H1 (cell line): ENCODE results near the gene CD180. TPM values are rescaled to one million over a fixed set of nuclear protein-coding genes. Genes with fewer than 3 reads are reported as not detected.

Experiments used
- CTCF ChIA-PET: fragments of 300-600 bp; sonication (Branson Sonifier 250); formaldehyde crosslinking; loops from one replicate; lab custom pipeline; 2021; ENCODE audit not compliant: partially characterized antibody; lab: Charles Lee
- POLR2A ChIA-PET: fragments of 300-600 bp; sonication (Branson Sonifier 250); formaldehyde crosslinking; loops from one replicate; lab custom pipeline; 2021; ENCODE audit warnings: inconsistent platforms; ENCODE audit not compliant: partially characterized antibody; lab: Charles Lee
- DNase-seq, 2 experiments: peaks; one replicate each; pipeline versions ENCODE4 v3.0.0 to v3.0.0-alpha.2; 2010 to 2022; ENCODE audit warnings: low spot score in 2 of 2, low read depth in 1 of 2, mixed read lengths in 1 of 2
- FAIRE-seq: peaks from 2 replicates; lab custom pipeline; 2011; peaks lifted over from hg19 to GRCh38; lab: Jason Lieb, UNC
- H2AFZ ChIP-seq: 2 replicates; pipeline ENCODE4 v1.8.1; 2012; ENCODE audit warnings: low read length, inconsistent platforms
- H2AK5ac ChIP-seq: 2 replicates; pipeline ENCODE4 v1.6.1; 2013; ENCODE audit warnings: low read depth, low read length
- H2BK120ac ChIP-seq: replicated peaks from 2 replicates; pipeline ENCODE3; 2013; ENCODE audit warnings: low read depth, low read length, inconsistent platforms
- H2BK12ac ChIP-seq: 2 replicates; pipeline ENCODE4 v1.6.1; 2013; ENCODE audit warnings: low read depth, low read length
- H2BK15ac ChIP-seq: 2 replicates; pipeline ENCODE4 v1.6.1; 2013; ENCODE audit warnings: low read length
- H2BK20ac ChIP-seq: 2 replicates; pipeline ENCODE4 v1.6.1; 2013; ENCODE audit warnings: low read length
- H2BK5ac ChIP-seq: 2 replicates; pipeline ENCODE4 v1.6.1; 2013; ENCODE audit warnings: low read depth, low read length
- H3K14ac ChIP-seq: 2 replicates; pipeline ENCODE4 v1.6.1; 2013; ENCODE audit warnings: inconsistent platforms; ENCODE audit not compliant: insufficient read length
- H3K18ac ChIP-seq: 2 replicates; pipeline ENCODE4 v1.6.1; 2013; ENCODE audit warnings: low read length; ENCODE audit errors: extremely low read depth
- H3K23ac ChIP-seq: 2 replicates; pipeline ENCODE4 v1.6.1; 2013; ENCODE audit warnings: inconsistent platforms; ENCODE audit not compliant: insufficient read length
- H3K23me2 ChIP-seq: 2 replicates; pipeline ENCODE4 v1.6.1; 2013; ENCODE audit warnings: low read depth, low read length
- H3K27ac ChIP-seq: 2 replicates; pipeline ENCODE4 v1.6.1; 2011; ENCODE audit warnings: low read depth, low read length, inconsistent platforms
- H3K27me3 ChIP-seq, 4 experiments: replicated peaks in 1 of 4; 1 replicate in 1 of 4; 2 replicates in 3 of 4; pipeline versions ENCODE4 v1.6.1 to v1.8.1; 2011 to 2013; ENCODE audit warnings: low read length in 3 of 4, mild to moderate bottlenecking in 3 of 4, inconsistent platforms in 2 of 4, mixed read lengths in 2 of 4, moderate library complexity in 1 of 4; ENCODE audit not compliant: control insufficient read depth in 3 of 4, insufficient read depth in 3 of 4; ENCODE audit errors: extremely low read depth in 1 of 4
- H3K36me3 ChIP-seq, 4 experiments: 2 replicates each; pipeline versions ENCODE4 v1.6.1 to v1.8.1; 2011 to 2013; ENCODE audit warnings: mild to moderate bottlenecking in 4 of 4, low read length in 3 of 4, moderate library complexity in 2 of 4, control low read depth in 1 of 4, inconsistent platforms in 1 of 4; ENCODE audit not compliant: insufficient read depth in 4 of 4, control insufficient read depth in 2 of 4
- H3K4ac ChIP-seq: replicated peaks from 2 replicates; pipeline ENCODE3; 2013; ENCODE audit warnings: low read length, low read depth, mixed read lengths, inconsistent platforms; ENCODE audit not compliant: insufficient read length
- H3K4me1 ChIP-seq, 4 experiments: replicated peaks in 1 of 4; 1 replicate in 1 of 4; 2 replicates in 3 of 4; pipeline versions ENCODE4 v1.6.1 to v1.8.1; 2011 to 2013; ENCODE audit warnings: low read length in 3 of 4, inconsistent platforms in 2 of 4, mixed read lengths in 1 of 4; ENCODE audit not compliant: insufficient read depth in 4 of 4, control insufficient read depth in 3 of 4
- H3K4me2 ChIP-seq, 2 experiments: 2 replicates each; pipeline versions ENCODE4 v1.6.1 to v1.8.1; 2011 to 2013; ENCODE audit warnings: low read depth in 2 of 2, low read length in 2 of 2, control low read depth in 1 of 2, inconsistent platforms in 1 of 2, mild to moderate bottlenecking in 1 of 2; ENCODE audit not compliant: insufficient read depth in 1 of 2
- H3K4me3 ChIP-seq, 4 experiments: fragments of 200-600, 300-600 bp in 1 of 4; sonication (generic), shearing (Covaris generic), sonication (Bioruptor Twin) in 1 of 4; 2 replicates each; pipeline versions ENCODE4 v1.5.1 to v1.8.1; 2011 to 2016; ENCODE audit warnings: low read length in 4 of 4, low read depth in 3 of 4, control low read depth in 2 of 4, inconsistent platforms in 2 of 4, mild to moderate bottlenecking in 2 of 4, mixed read lengths in 1 of 4, moderate library complexity in 1 of 4; ENCODE audit not compliant: insufficient read depth in 2 of 4; ENCODE audit errors: extremely low read depth in 1 of 4
- H3K56ac ChIP-seq: replicated peaks from 2 replicates; pipeline ENCODE3; 2013; ENCODE audit warnings: low read depth, mild to moderate bottlenecking, mixed read lengths, low read length, inconsistent platforms; ENCODE audit not compliant: insufficient read length
- H3K79me1 ChIP-seq: 2 replicates; pipeline ENCODE4 v1.6.1; 2013; ENCODE audit warnings: low read depth, low read length, control low read depth
- H3K79me2 ChIP-seq, 2 experiments: 2 replicates each; pipeline versions ENCODE4 v1.6.1 to v1.8.1; 2012 to 2013; ENCODE audit warnings: low read length in 2 of 2, mild to moderate bottlenecking in 2 of 2, inconsistent platforms in 1 of 2; ENCODE audit not compliant: insufficient read depth in 2 of 2, control insufficient read depth in 1 of 2
- H3K9ac ChIP-seq, 4 experiments: replicated peaks in 1 of 4; 1 replicate in 1 of 4; 2 replicates in 3 of 4; pipeline versions ENCODE4 v1.6.1 to v1.8.1; 2011 to 2013; ENCODE audit warnings: low read depth in 3 of 4, low read length in 3 of 4, control low read depth in 2 of 4, mild to moderate bottlenecking in 2 of 4, moderate library complexity in 2 of 4, inconsistent platforms in 1 of 4; ENCODE audit errors: extremely low read depth in 1 of 4
- H3K9me3 ChIP-seq, 2 experiments: 2 replicates each; pipeline versions ENCODE4 v1.6.1 to v1.8.1; 2012 to 2013; ENCODE audit warnings: mild to moderate bottlenecking in 2 of 2, moderate library complexity in 2 of 2, control low read depth in 1 of 2, inconsistent platforms in 1 of 2, low read depth in 1 of 2, low read length in 1 of 2, mixed read lengths in 1 of 2; ENCODE audit not compliant: insufficient read depth in 2 of 2
- H4K20me1 ChIP-seq, 2 experiments: replicated peaks in 1 of 2; 2 replicates each; pipeline versions ENCODE3 to v1.8.1; 2011 to 2013; ENCODE audit warnings: inconsistent platforms in 2 of 2, low read length in 2 of 2, mild to moderate bottlenecking in 1 of 2; ENCODE audit not compliant: insufficient read depth in 2 of 2, control insufficient read depth in 1 of 2
- H4K5ac ChIP-seq: 2 replicates; pipeline ENCODE4 v1.6.1; 2013; ENCODE audit warnings: low read length, low read depth, mixed read lengths, inconsistent platforms; ENCODE audit not compliant: insufficient read length
- H4K8ac ChIP-seq: 2 replicates; pipeline ENCODE4 v1.8.0; 2013; ENCODE audit warnings: mild to moderate bottlenecking, moderate library complexity, low read length, inconsistent platforms; ENCODE audit not compliant: insufficient read depth; ENCODE audit errors: extremely low read depth
- H4K91ac ChIP-seq: replicated peaks from 2 replicates; pipeline ENCODE3; 2013; ENCODE audit warnings: low read length, mixed read lengths, inconsistent platforms; ENCODE audit not compliant: insufficient read length
- BACH1 ChIP-seq: IDR thresholded peaks from 2 replicates; pipeline ENCODE4 v1.6.1; 2012; ENCODE audit warnings: low read length, improper control_type of control experiment
- CTBP2 ChIP-seq: IDR thresholded peaks from 2 replicates; pipeline ENCODE4 v1.7.0; 2011; ENCODE audit warnings: borderline replicate concordance, mild to moderate bottlenecking, moderate library complexity, mixed read lengths, low read length; ENCODE audit not compliant: insufficient read depth, insufficient read length
- EP300 ChIP-seq, 2 experiments: IDR thresholded peaks; 1 replicate in 1 of 2; 2 replicates in 1 of 2; pipeline ENCODE4 v1.6.1; 2011 to 2012; ENCODE audit warnings: low read depth in 2 of 2, low read length in 2 of 2, mild to moderate bottlenecking in 2 of 2, borderline replicate concordance in 1 of 2, inconsistent platforms in 1 of 2, moderate library complexity in 1 of 2
- NANOG ChIP-seq: IDR thresholded peaks from 2 replicates; pipeline ENCODE4 v1.6.1; 2011; ENCODE audit warnings: low read length, low read depth, mild to moderate bottlenecking, inconsistent platforms; ENCODE audit not compliant: insufficient read depth, poor library complexity, severe bottlenecking
- RAD21 ChIP-seq, 2 experiments: IDR thresholded peaks in 1 of 2; conservative IDR thresholded peaks in 1 of 2; 2 replicates each; pipeline ENCODE4 v1.6.1; 2011; ENCODE audit warnings: low read depth in 2 of 2, low read length in 2 of 2, improper control_type of control experiment in 1 of 2, inconsistent platforms in 1 of 2, mild to moderate bottlenecking in 1 of 2, moderate library complexity in 1 of 2
- RFX5 ChIP-seq: IDR thresholded peaks from 2 replicates; pipeline ENCODE4 v1.6.1; 2011; ENCODE audit warnings: low read depth, low read length, improper control_type of control experiment, borderline replicate concordance
- WGBS, 2 experiments: shearing (Covaris generic) in 1 of 2; methylation state at CpG; one replicate each; pipeline versions ENCODE4 v1.1.6 to v1.1.7; 2013 to 2015; ENCODE audit warnings: low lambda C conversion rate in 2 of 2, mixed read lengths in 2 of 2, inconsistent platforms in 1 of 2, low coverage in 1 of 2, missing lambda C conversion rate in 1 of 2; ENCODE audit not compliant: insufficient replicate concordance in 2 of 2, insufficient coverage in 1 of 2, insufficient read length in 1 of 2; ENCODE audit errors: extremely low coverage in 1 of 2, missing lambda C conversion rate in 1 of 2; 5-methylcytosine and 5-hydroxymethylcytosine counted together
- polyA plus RNA-seq, 7 experiments: library from polyadenylated mRNA; depleted of rRNA in 3 of 7; stranded (reverse) in 5 of 7; unstranded in 2 of 7; fragments of >200 nt in 5 of 7; fragments of 200-250 nt in 2 of 7; gene quantifications; 1 replicate in 5 of 7; 2 replicates in 1 of 7; 4 replicates in 1 of 7; pipeline versions ENCODE4 v1.2.1 to v1.2.3, GENCODE V29; 2011 to 2013; ENCODE audit warnings: missing spikeins in 2 of 7, mixed read lengths in 2 of 7
- total RNA-seq: library from RNA; stranded (reverse); fragmentation: NEBNext Ultra II Directional; extraction: Animal tissue kit (Norgen Biotek cat#: 25700); gene quantifications from 2 replicates; pipeline ENCODE4 v1.2.1, GENCODE V29; 2021
- TF ChIP-seq, protein P1 (sequence below): IDR thresholded peaks from 2 replicates; pipeline ENCODE4 v1.6.1; 2012; ENCODE audit warnings: inconsistent platforms
- TF ChIP-seq, protein P2 (sequence below), 3 experiments: IDR thresholded peaks; 1 replicate in 2 of 3; 2 replicates in 1 of 3; pipeline versions ENCODE4 v1.5.1 to v1.6.1; 2011; ENCODE audit warnings: low read length in 3 of 3, mild to moderate bottlenecking in 3 of 3, inconsistent platforms in 2 of 3, low read depth in 1 of 3, moderate library complexity in 1 of 3; ENCODE audit not compliant: insufficient read depth in 1 of 3; ENCODE audit errors: control extremely low read depth in 1 of 3

CD180 gene
- total and polyA plus RNA-seq, 2 of the 8 experiments (the other 6 are each of a cell fraction or from before 2014, with no cell fraction given) = not detected

DNA sequence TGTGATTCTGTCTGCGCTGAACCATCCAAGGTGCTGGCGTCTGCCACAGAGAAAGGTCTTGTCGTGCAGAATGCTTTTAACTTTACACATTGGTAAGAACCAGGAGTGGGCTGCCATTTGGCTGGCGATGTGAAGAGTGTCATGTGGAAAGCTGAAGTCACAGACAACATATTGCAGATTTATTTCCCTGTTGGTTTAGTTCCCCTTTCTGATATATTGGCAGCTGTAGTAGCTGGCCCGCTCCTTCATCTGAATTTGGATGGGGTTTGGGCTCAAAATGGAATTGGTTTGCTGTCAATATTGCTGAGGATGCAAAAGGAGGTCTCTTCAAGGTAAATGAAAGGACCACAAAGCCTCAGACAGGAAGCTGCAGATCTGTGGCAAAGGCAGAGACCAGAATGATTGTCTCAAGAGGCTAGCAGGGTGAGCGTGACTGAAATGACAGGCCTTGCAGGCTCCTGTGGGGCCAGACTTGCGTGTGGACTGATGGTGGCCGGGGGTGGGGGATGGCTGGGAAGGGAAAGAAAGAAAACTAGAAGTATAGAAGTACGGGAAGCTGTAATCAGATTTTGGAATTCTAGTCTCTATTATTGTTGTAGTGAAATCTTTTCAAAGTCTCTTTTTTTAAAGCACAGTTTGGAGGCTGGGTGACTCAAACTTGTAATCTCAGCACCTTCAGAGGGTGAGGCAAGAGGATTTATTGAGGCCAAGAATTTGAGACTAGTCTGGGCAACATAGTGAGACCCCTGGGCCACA, 25.1 kb upstream of the CD180 start:
- 91% methylated on average over 9 of the region's 9 CpGs; no CpG with 5 or more reads in 1 of the 2 experiments for WGBS, 2 experiments
- TF ChIP-seq, protein P1, sequence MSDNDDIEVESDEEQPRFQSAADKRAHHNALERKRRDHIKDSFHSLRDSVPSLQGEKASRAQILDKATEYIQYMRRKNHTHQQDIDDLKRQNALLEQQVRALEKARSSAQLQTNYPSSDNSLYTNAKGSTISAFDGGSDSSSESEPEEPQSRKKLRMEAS = no peak
- TF ChIP-seq RFX5 (no peak), NANOG (no peak), BACH1 (no peak), RAD21 (IDR thresholded peaks at IDR 0.05 in 1 of 2, conservative IDR thresholded peaks at IDR 0.05 in 1 of 2; ENCODE audit: low read depth in 2 of 2, low read length in 2 of 2) (no peak), EP300 (IDR thresholded peaks at IDR 0.05; ENCODE audit: borderline replicate concordance in 1 of 2, low read depth in 2 of 2, low read length in 2 of 2) (no peak), CTBP2 (no peak)
- TF ChIP-seq, protein P2, sequence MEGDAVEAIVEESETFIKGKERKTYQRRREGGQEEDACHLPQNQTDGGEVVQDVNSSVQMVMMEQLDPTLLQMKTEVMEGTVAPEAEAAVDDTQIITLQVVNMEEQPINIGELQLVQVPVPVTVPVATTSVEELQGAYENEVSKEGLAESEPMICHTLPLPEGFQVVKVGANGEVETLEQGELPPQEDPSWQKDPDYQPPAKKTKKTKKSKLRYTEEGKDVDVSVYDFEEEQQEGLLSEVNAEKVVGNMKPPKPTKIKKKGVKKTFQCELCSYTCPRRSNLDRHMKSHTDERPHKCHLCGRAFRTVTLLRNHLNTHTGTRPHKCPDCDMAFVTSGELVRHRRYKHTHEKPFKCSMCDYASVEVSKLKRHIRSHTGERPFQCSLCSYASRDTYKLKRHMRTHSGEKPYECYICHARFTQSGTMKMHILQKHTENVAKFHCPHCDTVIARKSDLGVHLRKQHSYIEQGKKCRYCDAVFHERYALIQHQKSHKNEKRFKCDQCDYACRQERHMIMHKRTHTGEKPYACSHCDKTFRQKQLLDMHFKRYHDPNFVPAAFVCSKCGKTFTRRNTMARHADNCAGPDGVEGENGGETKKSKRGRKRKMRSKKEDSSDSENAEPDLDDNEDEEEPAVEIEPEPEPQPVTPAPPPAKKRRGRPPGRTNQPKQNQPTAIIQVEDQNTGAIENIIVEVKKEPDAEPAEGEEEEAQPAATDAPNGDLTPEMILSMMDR (IDR thresholded peaks at IDR 0.05; ENCODE audit: control extremely low read depth in 1 of 3, insufficient read depth in 1 of 3, low read depth in 1 of 3, low read length in 3 of 3) = no peak

More for the DNA sequence above, 25.1 kb upstream of the CD180 start:
- H3K4me3 ChIP-seq = no peak overlapping the region
- ChIA-PET POLR2A (no interaction called here), CTCF (interaction anchor here (0.5 to 1.4 kb wide), 6 partner anchors 12 to 1559 kb away, joined by 3 to 4 read pairs (median 3); no protein-coding TSS in a partner anchor)
- H2BK15ac ChIP-seq = no peak overlapping the region
- FAIRE-seq = no peak
- H3K4me2 ChIP-seq = no peak overlapping the region
- no peak overlapping the region for H2BK20ac ChIP-seq
- peaks cover 2% of the 10 kb centered on the region; the same call in 1 of the 2 replicates for H3K23me2 ChIP-seq
- H3K79me1 ChIP-seq = no peaks in the 10 kb centered on the region
- H3K9ac ChIP-seq = no peak overlapping the region
- no peaks in the 10 kb centered on the region; a peak in 1 of 7 replicates for H3K4me1 ChIP-seq
- H2AK5ac ChIP-seq = no peak overlapping the region
- no peak overlapping the region for H3K27ac ChIP-seq
- no peak overlapping the region for H2AFZ ChIP-seq
- no peaks in the 10 kb centered on the region for H3K36me3 ChIP-seq
- no peaks in the 10 kb centered on the region for H3K27me3 ChIP-seq
- H3K18ac ChIP-seq = no peak overlapping the region
- H4K8ac ChIP-seq = no peak overlapping the region
- no peak overlapping the region for H3K14ac ChIP-seq
- no peak overlapping the region for H2BK120ac ChIP-seq
- H4K20me1 ChIP-seq = no peaks in the 10 kb centered on the region
- no peak overlapping the region for H3K56ac ChIP-seq
- H4K91ac ChIP-seq = no peak overlapping the region
- H3K23ac ChIP-seq = no peak overlapping the region
- no peak for DNase-seq
- H3K79me2 ChIP-seq = no peaks in the 10 kb centered on the region
- no peaks in the 10 kb centered on the region for H3K9me3 ChIP-seq
- H2BK12ac ChIP-seq = no peak overlapping the region
- H4K5ac ChIP-seq = no peak overlapping the region
- no peak overlapping the region for H2BK5ac ChIP-seq
- no peak overlapping the region for H3K4ac ChIP-seq
